HEK293 (cell line): Measurements from ENCODE around the gene CUL1.

Experiments used
- CTCF ChIA-PET: fragments of 350-600 bp; formaldehyde crosslinking; extraction: SDS; loops from one replicate; lab custom pipeline; 2021; ENCODE audit warnings: antibody characterized with exemption; lab: Yijun Ruan, JAX
- POLR2A ChIA-PET: fragments of 300-600 bp; formaldehyde crosslinking; extraction: SDS; loops from one replicate; lab custom pipeline; 2020; ENCODE audit warnings: antibody characterized with exemption, inconsistent platforms; lab: Yijun Ruan, JAX
- H3K27ac ChIP-seq: fragments of 200-500 bp; sonication (Bioruptor generic); 2 replicates; pipeline ENCODE4 v1.5.1; 2014; ENCODE audit warnings: low read depth, low read length, control low read depth, inconsistent platforms; ENCODE audit errors: extremely low read depth
- H3K36me3 ChIP-seq, 2 experiments: fragments of 200-500 bp in 1 of 2; sonication (Bioruptor generic) in 1 of 2; 1 replicate in 1 of 2; 2 replicates in 1 of 2; pipeline ENCODE4 v1.5.1; 2014 to 2017; ENCODE audit warnings: inconsistent platforms in 2 of 2, low read length in 2 of 2; ENCODE audit not compliant: control insufficient read depth in 2 of 2, insufficient read depth in 1 of 2
- H3K4me1 ChIP-seq: fragments of 200-500 bp; sonication (Bioruptor generic); 2 replicates; pipeline ENCODE4 v1.5.1; 2014; ENCODE audit warnings: mild to moderate bottlenecking, low read length, inconsistent platforms; ENCODE audit not compliant: control insufficient read depth, insufficient read depth
- H3K4me3 ChIP-seq: 2 replicates; pipeline ENCODE4 v1.5.1; 2011; ENCODE audit warnings: low read depth, mild to moderate bottlenecking, control low read depth, low read length, moderate library complexity
- H3K9me3 ChIP-seq: fragments of 200-500 bp; sonication (Bioruptor generic); 2 replicates; pipeline ENCODE4 v1.5.1; 2014; ENCODE audit warnings: low read depth, low read length, inconsistent platforms; ENCODE audit not compliant: control insufficient read depth, insufficient read depth
- EGR2 ChIP-seq: fragments of 450-650 bp; formaldehyde crosslinking; IDR thresholded peaks from 2 replicates; pipeline ENCODE4 v1.5.1; 2016; ENCODE audit warnings: low read depth, missing biosample characterization, missing genetic modification characterization
- KLF1 ChIP-seq: fragments of 450-650 bp; formaldehyde crosslinking; IDR thresholded peaks from 2 replicates; pipeline ENCODE4 v1.5.1; 2016; ENCODE audit warnings: missing biosample characterization, missing genetic modification characterization
- PBX3 ChIP-seq: sonication (generic); formaldehyde crosslinking; IDR thresholded peaks from 2 replicates; pipeline ENCODE4 v1.8.1; 2022; ENCODE audit warnings: mild to moderate bottlenecking, moderate library complexity, missing genetic modification reagents
- PRDM1 ChIP-seq: fragments of 450-650 bp; formaldehyde crosslinking; IDR thresholded peaks from 2 replicates; pipeline ENCODE4; 2016; ENCODE audit warnings: missing biosample characterization, missing genetic modification characterization
- RBAK ChIP-seq: fragments of 450-650 bp; formaldehyde crosslinking; IDR thresholded peaks from 2 replicates; pipeline ENCODE4 v1.5.1; 2016; ENCODE audit warnings: missing biosample characterization, missing genetic modification characterization
- SALL2 ChIP-seq: fragments of 450-650 bp; formaldehyde crosslinking; IDR thresholded peaks from 2 replicates; pipeline ENCODE4 v1.5.0; 2017; ENCODE audit warnings: missing biosample characterization, mild to moderate bottlenecking, missing genetic modification characterization, borderline replicate concordance
- SETDB1 ChIP-seq: IDR thresholded peaks from one replicate; pipeline ENCODE4 v1.6.1; 2017; ENCODE audit warnings: mild to moderate bottlenecking, low read length, moderate library complexity, mixed read lengths; ENCODE audit not compliant: insufficient read length
- SP3 ChIP-seq: fragments of 450-650 bp; formaldehyde crosslinking; IDR thresholded peaks from 2 replicates; pipeline ENCODE4 v1.5.1; 2016; ENCODE audit warnings: missing biosample characterization, missing genetic modification characterization
- ZFP3 ChIP-seq: fragments of 450-650 bp; formaldehyde crosslinking; IDR thresholded peaks from 2 replicates; pipeline ENCODE4 v1.5.1; 2016; ENCODE audit warnings: low read depth, missing biosample characterization, missing genetic modification characterization
- ZFP37 ChIP-seq: fragments of 450-650 bp; formaldehyde crosslinking; IDR thresholded peaks from 2 replicates; pipeline ENCODE4 v1.5.1; 2016; ENCODE audit warnings: missing biosample characterization, missing genetic modification characterization
- ZNF112 ChIP-seq: fragments of 450-650 bp; formaldehyde crosslinking; IDR thresholded peaks from 2 replicates; pipeline ENCODE4 v1.5.0; 2017; ENCODE audit warnings: missing biosample characterization, missing genetic modification characterization
- ZNF121 ChIP-seq: fragments of 450-650 bp; formaldehyde crosslinking; IDR thresholded peaks from 2 replicates; pipeline ENCODE4 v1.5.1; 2016; ENCODE audit warnings: missing biosample characterization, missing genetic modification characterization
- ZNF138 ChIP-seq: fragments of 450-650 bp; formaldehyde crosslinking; IDR thresholded peaks from 2 replicates; pipeline ENCODE4 v1.5.1; 2016; ENCODE audit warnings: missing biosample characterization, missing genetic modification characterization, borderline replicate concordance
- ZNF155 ChIP-seq: fragments of 450-650 bp; formaldehyde crosslinking; IDR thresholded peaks from 2 replicates; pipeline ENCODE4 v1.5.1; 2016; ENCODE audit warnings: missing biosample characterization, missing genetic modification characterization
- ZNF174 ChIP-seq: fragments of 450-650 bp; formaldehyde crosslinking; IDR thresholded peaks from 2 replicates; pipeline ENCODE4 v1.5.0; 2017; ENCODE audit warnings: missing biosample characterization, mild to moderate bottlenecking, missing genetic modification characterization
- ZNF18 ChIP-seq: fragments of 450-650 bp; formaldehyde crosslinking; IDR thresholded peaks from 2 replicates; pipeline ENCODE4 v1.5.1; 2016; ENCODE audit warnings: missing biosample characterization, missing genetic modification characterization
- ZNF292 ChIP-seq: fragments of 450-650 bp; formaldehyde crosslinking; IDR thresholded peaks from 2 replicates; pipeline ENCODE4 v1.5.1; 2016; ENCODE audit warnings: low read depth, missing biosample characterization, missing genetic modification characterization, borderline replicate concordance
- ZNF354C ChIP-seq: fragments of 450-650 bp; formaldehyde crosslinking; IDR thresholded peaks from 2 replicates; pipeline ENCODE4 v1.5.1; 2016; ENCODE audit warnings: missing biosample characterization, missing genetic modification characterization, low read depth, borderline replicate concordance
- ZNF366 ChIP-seq: fragments of 450-650 bp; formaldehyde crosslinking; conservative IDR thresholded peaks from 2 replicates; pipeline ENCODE4 v1.5.1; 2016; ENCODE audit warnings: missing biosample characterization, missing genetic modification characterization
- ZNF416 ChIP-seq: fragments of 450-650 bp; formaldehyde crosslinking; IDR thresholded peaks from 2 replicates; pipeline ENCODE4 v1.5.1; 2016; ENCODE audit warnings: missing biosample characterization, missing genetic modification characterization
- ZNF501 ChIP-seq: fragments of 450-650 bp; formaldehyde crosslinking; IDR thresholded peaks from 2 replicates; pipeline ENCODE4 v1.5.1; 2016; ENCODE audit warnings: missing biosample characterization, missing genetic modification characterization
- ZNF555 ChIP-seq: fragments of 450-650 bp; formaldehyde crosslinking; conservative IDR thresholded peaks from 2 replicates; pipeline ENCODE4 v1.5.1; 2017; ENCODE audit warnings: missing biosample characterization, mild to moderate bottlenecking, missing genetic modification characterization, inconsistent platforms
- ZNF610 ChIP-seq: fragments of 450-650 bp; formaldehyde crosslinking; IDR thresholded peaks from 2 replicates; pipeline ENCODE4 v1.5.1; 2016; ENCODE audit warnings: missing biosample characterization, missing genetic modification characterization, borderline replicate concordance
- ZNF660 ChIP-seq: fragments of 450-650 bp; IDR thresholded peaks from 2 replicates; pipeline ENCODE4 v1.5.1; 2018; ENCODE audit warnings: missing biosample characterization, mild to moderate bottlenecking, missing genetic modification characterization
- ZNF747 ChIP-seq: fragments of 450-650 bp; formaldehyde crosslinking; IDR thresholded peaks from 2 replicates; pipeline ENCODE4 v1.5.1; 2016; ENCODE audit warnings: missing biosample characterization, missing genetic modification characterization
- ZNF768 ChIP-seq: fragments of 450-650 bp; formaldehyde crosslinking; IDR thresholded peaks from 2 replicates; pipeline ENCODE4 v1.5.1; 2018; ENCODE audit warnings: missing biosample characterization, mild to moderate bottlenecking, missing genetic modification characterization
- ZSCAN30 ChIP-seq: fragments of 450-650 bp; IDR thresholded peaks from 2 replicates; pipeline ENCODE4 v1.5.1; 2018; ENCODE audit warnings: missing biosample characterization, mild to moderate bottlenecking, missing genetic modification characterization, moderate library complexity
- TF ChIP-seq, protein P1 (sequence below): fragments of 450-650 bp; formaldehyde crosslinking; IDR thresholded peaks from 2 replicates; pipeline ENCODE4 v1.5.1; 2016; ENCODE audit warnings: missing biosample characterization, missing genetic modification characterization, low read depth

Gene CUL1

GRCh38 chr7:148821422-148821821 lies 122.7 kb downstream of the CUL1 start:
- no peak overlapping the region for H3K27ac ChIP-seq
- CTCF ChIA-PET, result interaction anchor here (0.6 kb wide), 1 partner anchor 116 kb away, joined by 6 read pairs; no protein-coding TSS in a partner anchor
- no peaks in the 10 kb centered on the region for H3K4me1 ChIP-seq
- peaks cover 7 to 50% of the 10 kb centered on the region in 2 experiments for H3K36me3 ChIP-seq
- POLR2A ChIA-PET, result interaction anchor here (0.7 kb wide), 1 partner anchor 12 kb away, joined by 4 read pairs; no protein-coding TSS in a partner anchor
- H3K9me3 ChIP-seq, result no peaks in the 10 kb centered on the region
- H3K4me3 ChIP-seq, result no peak overlapping the region
- TF ChIP-seq ZNF121 (tag by site-specific recombination) (peak; percentile 62; the same call in 1 of the 2 replicates), SALL2 (no peak)

DNA sequence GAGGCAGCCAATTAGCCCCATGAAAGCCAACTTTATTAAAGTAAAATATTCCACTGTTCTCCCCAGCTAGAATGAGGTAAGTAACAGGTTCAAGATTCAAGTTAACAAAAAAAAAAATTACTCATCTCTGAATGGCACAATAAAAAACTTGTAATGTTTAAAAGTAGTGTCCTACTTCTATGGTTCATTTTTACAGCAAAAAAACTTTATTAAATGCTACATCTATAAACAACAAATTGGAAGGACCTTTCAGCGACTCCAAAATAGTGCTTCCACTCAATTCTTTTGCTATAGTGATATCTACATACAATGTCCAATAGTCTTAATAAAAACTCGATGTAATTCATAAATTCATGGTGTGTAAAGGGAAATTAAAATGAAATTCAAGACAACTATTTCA lies 126.2 kb downstream of the CUL1 start:
- no peaks in the 10 kb centered on the region for H3K9me3 ChIP-seq
- TF ChIP-seq ZFP37 (tag by site-specific recombination) (no peak), SETDB1 (no peak), ZNF501 (tag by site-specific recombination) (no peak), ZNF174 (tag by site-specific recombination) (no peak), ZNF768 (tag by site-specific recombination) (no peak), ZNF610 (tag by site-specific recombination) (no peak), ZNF354C (tag by site-specific recombination) (no peak)
- H3K27ac ChIP-seq, result no peak overlapping the region
- H3K4me3 ChIP-seq, result no peak overlapping the region
- H3K36me3 ChIP-seq, result peaks cover 0 to 42% of the 10 kb centered on the region in 2 experiments
- POLR2A ChIA-PET, result no interaction called here
- no peaks in the 10 kb centered on the region for H3K4me1 ChIP-seq
- CTCF ChIA-PET, result no interaction called here

DNA sequence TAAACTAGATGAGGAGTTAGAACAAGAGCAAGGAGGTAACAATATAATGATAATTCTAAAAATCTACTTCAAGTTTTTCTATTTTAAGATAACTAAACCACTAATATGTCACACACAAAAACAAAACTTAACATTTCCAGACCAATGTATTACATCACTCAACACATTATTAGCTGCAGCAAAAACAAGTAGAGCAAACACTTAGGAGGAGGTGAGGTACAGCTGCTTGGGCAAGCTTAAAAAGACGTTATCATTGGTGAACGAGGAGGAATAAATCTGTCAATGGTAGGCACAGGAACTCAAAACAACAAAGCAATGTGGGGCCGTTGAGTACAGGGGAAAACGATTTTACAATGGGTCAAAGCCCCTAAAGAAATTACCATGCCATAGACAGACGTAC lies 126.6 kb downstream of the CUL1 start:
- Histone ChIP-seq H3K36me3 (peaks cover 0 to 41% of the 10 kb centered on the region in 2 experiments), H3K9me3 (no peaks in the 10 kb centered on the region), H3K4me3 (no peak overlapping the region), H3K27ac (no peak overlapping the region), H3K4me1 (no peaks in the 10 kb centered on the region)
- ChIA-PET CTCF (interaction anchor here (0.5 kb wide), 1 partner anchor 216 kb away, joined by 3 read pairs; no protein-coding TSS in a partner anchor), POLR2A (no interaction called here)
- no peak for TF ChIP-seq ZNF416 (tag by site-specific recombination)
- no peak for TF ChIP-seq SP3 (tag by site-specific recombination)
- no peak for TF ChIP-seq PRDM1 (tag by site-specific recombination)
- TF ChIP-seq ZNF112 (tag by site-specific recombination), result no peak
- TF ChIP-seq EGR2 (tag by site-specific recombination), result no peak
- TF ChIP-seq KLF1 (tag by site-specific recombination), result no peak
- no peak for TF ChIP-seq RBAK (tag by site-specific recombination)
- TF ChIP-seq ZNF366 (tag by site-specific recombination), result no peak
- TF ChIP-seq ZFP3 (tag by site-specific recombination), result no peak
- TF ChIP-seq ZSCAN30, result no peak
- TF ChIP-seq ZNF555 (tag by site-specific recombination), result no peak
- no peak for TF ChIP-seq ZNF747 (tag by site-specific recombination)
- TF ChIP-seq ZNF138, result no peak
- TF ChIP-seq, protein P1, sequence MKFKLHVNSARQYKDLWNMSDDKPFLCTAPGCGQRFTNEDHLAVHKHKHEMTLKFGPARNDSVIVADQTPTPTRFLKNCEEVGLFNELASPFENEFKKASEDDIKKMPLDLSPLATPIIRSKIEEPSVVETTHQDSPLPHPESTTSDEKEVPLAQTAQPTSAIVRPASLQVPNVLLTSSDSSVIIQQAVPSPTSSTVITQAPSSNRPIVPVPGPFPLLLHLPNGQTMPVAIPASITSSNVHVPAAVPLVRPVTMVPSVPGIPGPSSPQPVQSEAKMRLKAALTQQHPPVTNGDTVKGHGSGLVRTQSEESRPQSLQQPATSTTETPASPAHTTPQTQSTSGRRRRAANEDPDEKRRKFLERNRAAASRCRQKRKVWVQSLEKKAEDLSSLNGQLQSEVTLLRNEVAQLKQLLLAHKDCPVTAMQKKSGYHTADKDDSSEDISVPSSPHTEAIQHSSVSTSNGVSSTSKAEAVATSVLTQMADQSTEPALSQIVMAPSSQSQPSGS (tag by site-specific recombination), result peak; percentile 62; the same call in 1 of the 2 replicates
- TF ChIP-seq ZNF18, result no peak
- no peak for TF ChIP-seq ZNF660
- no peak for TF ChIP-seq ZNF501 (tag by site-specific recombination)
- no peak for TF ChIP-seq PBX3
- TF ChIP-seq ZNF155 (tag by site-specific recombination), result no peak
- no peak for TF ChIP-seq ZNF292 (tag by site-specific recombination)
